GM23248 (cell line): ENCODE measurements around the gene MMP27.

Experiments
- EZH2 ChIP-seq: fragments of 200-600 bp; sonication (generic); IDR thresholded peaks from 2 replicates; pipeline ENCODE4 v1.6.1; 2018; ENCODE audit warnings: antibody characterized with exemption, mild to moderate bottlenecking; ENCODE audit not compliant: insufficient read depth, poor library complexity, severe bottlenecking
- EZH2phosphoT487 ChIP-seq: fragments of 200-600 bp; sonication (generic); IDR thresholded peaks from 2 replicates; pipeline ENCODE4 v1.6.1; 2018; ENCODE audit warnings: antibody characterized with exemption, moderate library complexity, mild to moderate bottlenecking, low read depth; ENCODE audit not compliant: insufficient read depth

- TF ChIP-seq EZH2phosphoT487: no peak
- TF ChIP-seq EZH2: no peak
These were observed 728 bp downstream of the MMP27 start for GRCh38 chr11:102704841-102705240.
